Progenitor cell of endocrine pancreas (in vitro differentiated cells): ENCODE measurements around the gene GNAZ. TPM values are rescaled to one million over a fixed set of nuclear protein-coding genes. Genes with fewer than 3 reads are reported as not detected.

Experiments
- DNase-seq: peaks from one replicate; pipeline ENCODE4 v3.0.0; 2021; ENCODE audit warnings: low spot score; ENCODE audit not compliant: unreplicated experiment
- H3K27ac Mint-ChIP-seq: 2 replicates; pipeline ENCODE4 v1.8.0; 2021; ENCODE audit warnings: mild to moderate bottlenecking, moderate library complexity, mixed read lengths
- H3K27me3 Mint-ChIP-seq: 2 replicates; pipeline ENCODE4 v1.8.0; 2021; ENCODE audit warnings: mixed read lengths
- H3K36me3 Mint-ChIP-seq: 2 replicates; pipeline ENCODE4 v1.8.0; 2022; ENCODE audit warnings: mixed read lengths; ENCODE audit not compliant: insufficient read depth
- H3K4me1 Mint-ChIP-seq: 2 replicates; pipeline ENCODE4 v1.8.0; 2021; ENCODE audit warnings: low read depth, mixed read lengths
- H3K4me3 Mint-ChIP-seq: 2 replicates; pipeline ENCODE4 v1.8.0; 2021; ENCODE audit warnings: low read depth, mild to moderate bottlenecking, moderate library complexity, mixed read lengths
- H3K9me3 Mint-ChIP-seq: 2 replicates; pipeline ENCODE4 v1.8.0; 2021; ENCODE audit warnings: low read depth, mixed read lengths
- total RNA-seq: library from RNA; stranded (reverse); gene quantifications from 2 replicates; pipeline ENCODE4 v1.2.1, GENCODE V29; 2021
- TF ChIP-seq, protein P1 (sequence below): fragments of 200-600 bp; sonication (generic); IDR thresholded peaks from one replicate; pipeline ENCODE4 v1.5.0; 2021; ENCODE audit warnings: antibody characterized with exemption, mild to moderate bottlenecking; ENCODE audit not compliant: unreplicated experiment

The GNAZ gene
- total RNA-seq, 1 donor from 2014 or later = 19.2 TPM

DNA sequence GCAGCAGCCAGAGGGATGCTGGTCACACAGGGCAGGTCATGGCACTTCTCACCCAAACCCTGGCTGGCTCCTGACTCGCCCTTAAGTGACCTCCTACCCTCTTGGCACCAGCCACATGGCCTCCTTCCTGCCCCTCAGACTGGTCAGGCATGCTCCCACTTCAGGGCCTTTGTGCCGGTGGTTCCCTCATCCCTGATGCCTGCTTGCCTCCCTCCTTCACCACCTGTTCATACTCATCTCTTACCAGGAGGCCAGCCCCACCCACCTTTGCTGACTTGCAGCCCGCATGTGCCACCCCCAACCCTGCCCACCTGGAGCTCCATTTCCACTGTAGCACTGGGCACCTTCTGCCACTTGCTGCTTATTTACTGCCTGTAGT, 20.1 kb downstream of the GNAZ start:
- TF ChIP-seq, protein P1, sequence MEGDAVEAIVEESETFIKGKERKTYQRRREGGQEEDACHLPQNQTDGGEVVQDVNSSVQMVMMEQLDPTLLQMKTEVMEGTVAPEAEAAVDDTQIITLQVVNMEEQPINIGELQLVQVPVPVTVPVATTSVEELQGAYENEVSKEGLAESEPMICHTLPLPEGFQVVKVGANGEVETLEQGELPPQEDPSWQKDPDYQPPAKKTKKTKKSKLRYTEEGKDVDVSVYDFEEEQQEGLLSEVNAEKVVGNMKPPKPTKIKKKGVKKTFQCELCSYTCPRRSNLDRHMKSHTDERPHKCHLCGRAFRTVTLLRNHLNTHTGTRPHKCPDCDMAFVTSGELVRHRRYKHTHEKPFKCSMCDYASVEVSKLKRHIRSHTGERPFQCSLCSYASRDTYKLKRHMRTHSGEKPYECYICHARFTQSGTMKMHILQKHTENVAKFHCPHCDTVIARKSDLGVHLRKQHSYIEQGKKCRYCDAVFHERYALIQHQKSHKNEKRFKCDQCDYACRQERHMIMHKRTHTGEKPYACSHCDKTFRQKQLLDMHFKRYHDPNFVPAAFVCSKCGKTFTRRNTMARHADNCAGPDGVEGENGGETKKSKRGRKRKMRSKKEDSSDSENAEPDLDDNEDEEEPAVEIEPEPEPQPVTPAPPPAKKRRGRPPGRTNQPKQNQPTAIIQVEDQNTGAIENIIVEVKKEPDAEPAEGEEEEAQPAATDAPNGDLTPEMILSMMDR = no peak
- Mint-ChIP-seq H3K27ac (no peak overlapping the region), H3K27me3 (no peaks in the 10 kb centered on the region), H3K9me3 (no peaks in the 10 kb centered on the region), H3K4me3 (no peak overlapping the region), H3K36me3 (no peaks in the 10 kb centered on the region), H3K4me1 (peaks cover 6% of the 10 kb centered on the region)
- DNase-seq = no peak

- H3K9me3 Mint-ChIP-seq = no peaks in the 10 kb centered on the region
- no peak overlapping the region for H3K4me3 Mint-ChIP-seq
- DNase-seq = no peak
- no peak overlapping the region for H3K27ac Mint-ChIP-seq
- H3K4me1 Mint-ChIP-seq = peaks cover 6% of the 10 kb centered on the region
- TF ChIP-seq, protein P1 = no peak
- no peaks in the 10 kb centered on the region for H3K27me3 Mint-ChIP-seq
- H3K36me3 Mint-ChIP-seq = no peaks in the 10 kb centered on the region
These were observed 21.4 kb downstream of the GNAZ start for GRCh38 chr22:23091760-23092159.

- Mint-ChIP-seq H3K36me3 (no peaks in the 10 kb centered on the region), H3K4me1 (peaks cover 6% of the 10 kb centered on the region), H3K27me3 (no peaks in the 10 kb centered on the region), H3K9me3 (no peaks in the 10 kb centered on the region), H3K4me3 (no peak overlapping the region), H3K27ac (no peak overlapping the region)
- no peak for DNase-seq
- TF ChIP-seq, protein P1 = no peak
These were observed 22.1 kb downstream of the GNAZ start for GRCh38 chr22:23092217-23092955.

DNA sequence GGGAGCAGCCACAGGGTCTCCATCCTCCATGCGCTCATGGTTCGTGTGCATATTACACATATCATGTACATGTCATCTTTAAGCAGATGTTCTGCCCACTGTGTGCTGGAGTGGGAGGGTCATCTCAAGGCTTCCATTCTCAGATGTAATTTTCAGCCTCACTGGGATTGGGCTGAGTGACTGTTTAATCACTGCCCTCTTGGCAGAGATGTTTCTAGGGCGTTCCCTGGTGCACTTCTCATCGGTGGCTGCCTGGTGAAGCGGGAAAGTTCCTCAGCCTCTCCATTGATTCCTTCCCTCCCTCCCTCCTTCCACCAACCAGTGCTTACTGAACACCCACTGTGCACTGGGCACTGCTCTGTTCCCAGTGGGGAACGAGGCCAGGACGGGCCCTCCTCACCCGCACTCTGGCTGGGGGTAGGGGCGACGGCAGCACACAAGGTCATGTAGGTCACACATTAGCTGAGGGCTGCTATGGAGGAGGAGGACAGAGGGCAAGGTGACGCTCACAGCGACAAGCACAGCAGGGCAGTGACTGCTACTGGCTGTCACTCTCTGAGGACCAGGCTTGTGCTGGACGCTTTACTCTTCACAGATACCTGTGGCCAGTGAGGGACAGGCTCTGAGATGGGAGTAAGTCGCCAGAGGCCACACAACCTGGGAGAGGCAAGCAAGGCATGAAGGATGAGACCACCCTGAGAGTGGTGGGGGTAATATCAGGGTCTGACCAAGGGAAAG, 22.9 kb downstream of the GNAZ start:
- Mint-ChIP-seq H3K27me3 (no peaks in the 10 kb centered on the region), H3K4me3 (no peak overlapping the region), H3K4me1 (peaks cover 2% of the 10 kb centered on the region), H3K27ac (peak overlapping the region; percentile 87), H3K36me3 (no peaks in the 10 kb centered on the region), H3K9me3 (no peaks in the 10 kb centered on the region)
- TF ChIP-seq, protein P1 = no peak
- DNase-seq = no peak

- TF ChIP-seq, protein P1 = no peak
- H3K27ac Mint-ChIP-seq = no peak overlapping the region
- no peak overlapping the region for H3K4me3 Mint-ChIP-seq
- H3K9me3 Mint-ChIP-seq = no peaks in the 10 kb centered on the region
- no peaks in the 10 kb centered on the region for H3K4me1 Mint-ChIP-seq
- H3K36me3 Mint-ChIP-seq = no peaks in the 10 kb centered on the region
- DNase-seq = no peak
- no peaks in the 10 kb centered on the region for H3K27me3 Mint-ChIP-seq
These were observed 23.9 kb downstream of the GNAZ start for GRCh38 chr22:23094260-23094659.
